ENCODE measurements around the gene RPL36A. TPM values are rescaled to one million over a fixed set of nuclear protein-coding genes. Genes with fewer than 3 reads are reported as not detected.
A peak's percentile ranks its signal among the peaks of the same experiment; 100 is the strongest.

Gene RPL36A
- total and polyA plus RNA-seq, 4 donors: 123 to 519 (median 379) TPM

DNA sequence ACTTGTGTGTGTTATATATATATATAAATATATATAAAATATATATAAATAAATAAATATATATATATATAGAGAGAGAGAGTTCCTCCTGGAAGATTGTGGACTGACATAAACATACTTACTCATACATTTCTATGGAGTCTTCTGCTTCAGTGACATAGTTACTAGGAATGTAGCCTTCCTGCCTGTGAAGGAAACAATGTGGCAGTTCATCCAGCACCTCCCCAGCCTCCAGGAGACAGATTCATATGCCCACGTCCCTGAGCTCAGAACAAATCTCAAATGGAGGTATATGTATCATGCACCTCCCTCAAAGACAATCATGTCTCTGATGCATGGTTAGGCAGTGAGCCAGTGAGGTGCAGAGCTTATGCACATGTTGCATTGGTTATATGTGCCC, 30.8 kb upstream of the RPL36A start (continued):
- TF ChIP-seq RAD21 (IDR thresholded peaks at IDR 0.05): no peak
- TF ChIP-seq NR2F2 (IDR thresholded peaks at IDR 0.05): no peak

DNA sequence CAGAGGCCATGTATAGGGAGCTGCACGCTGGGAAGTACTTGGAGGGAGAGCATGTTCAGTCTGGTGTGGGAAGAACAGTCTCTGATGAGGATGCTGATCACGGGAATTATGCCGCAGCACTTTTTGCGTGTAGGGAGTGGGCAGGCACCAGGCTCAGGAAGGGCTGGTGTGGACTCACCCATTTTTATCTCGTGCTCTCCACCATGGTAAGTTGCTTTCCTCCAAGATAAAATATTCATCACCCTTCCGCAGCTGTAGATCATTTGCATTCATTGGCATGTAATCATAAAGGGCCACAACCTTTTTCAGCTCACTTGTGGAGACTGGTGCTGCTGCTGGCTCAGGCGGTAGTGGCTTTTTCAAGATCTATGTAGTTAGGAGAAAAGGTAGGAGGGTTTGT, 30.4 kb upstream of the RPL36A start:
- H3K36me3 ChIP-seq (ENCODE audit: control insufficient read depth in 4 of 4, insufficient read depth in 3 of 4, low read depth in 1 of 4, low read length in 3 of 4): peaks cover 0 to 2% (median 0%) of the 10 kb centered on the region in 4 donors
- H3K4me1 ChIP-seq (ENCODE audit: control insufficient read depth in 4 of 4, insufficient read depth in 4 of 4, low read length in 3 of 4): no peaks in the 10 kb centered on the region
- no peak overlapping the region for H3K4me3 ChIP-seq (ENCODE audit: low read depth in 1 of 3, low read length in 3 of 3)
- DNase-seq (ENCODE audit: low spot score): peak; percentile 49
- H3K27me3 ChIP-seq (ENCODE audit: control insufficient read depth in 4 of 4, insufficient read depth in 4 of 4, low read length in 3 of 4): no peaks in the 10 kb centered on the region
- no peak overlapping the region for H3K27ac ChIP-seq (ENCODE audit: low read depth in 1 of 2, low read length in 2 of 2)
- WGBS: 71% methylated on average over 7 of the region's 7 CpGs
- H3K9me3 ChIP-seq (ENCODE audit: control insufficient read depth in 4 of 4, low read length in 3 of 4): no peaks in the 10 kb centered on the region
- TF ChIP-seq JUND (IDR thresholded peaks at IDR 0.05) (no peak), HNF4A (conservative IDR thresholded peaks at IDR 0.05) (no peak), RXRA (IDR thresholded peaks at IDR 0.05) (no peak), NR2F2 (IDR thresholded peaks at IDR 0.05) (no peak), GABPA (IDR thresholded peaks at IDR 0.05 in 1 of 2, conservative IDR thresholded peaks at IDR 0.05 in 1 of 2) (no peak), FOXA2 (IDR thresholded peaks at IDR 0.05) (no peak), SP1 (IDR thresholded peaks at IDR 0.05) (no peak), HNF4G (IDR thresholded peaks at IDR 0.05) (no peak), TAF1 (conservative IDR thresholded peaks at IDR 0.05) (no peak), EGR1 (IDR thresholded peaks at IDR 0.05; ENCODE audit: low read depth in 2 of 2) (no peak), RAD21 (IDR thresholded peaks at IDR 0.05) (no peak), YY1 (IDR thresholded peaks at IDR 0.05) (no peak), FOXA1 (IDR thresholded peaks at IDR 0.05) (no peak)
- TF ChIP-seq, protein P1, sequence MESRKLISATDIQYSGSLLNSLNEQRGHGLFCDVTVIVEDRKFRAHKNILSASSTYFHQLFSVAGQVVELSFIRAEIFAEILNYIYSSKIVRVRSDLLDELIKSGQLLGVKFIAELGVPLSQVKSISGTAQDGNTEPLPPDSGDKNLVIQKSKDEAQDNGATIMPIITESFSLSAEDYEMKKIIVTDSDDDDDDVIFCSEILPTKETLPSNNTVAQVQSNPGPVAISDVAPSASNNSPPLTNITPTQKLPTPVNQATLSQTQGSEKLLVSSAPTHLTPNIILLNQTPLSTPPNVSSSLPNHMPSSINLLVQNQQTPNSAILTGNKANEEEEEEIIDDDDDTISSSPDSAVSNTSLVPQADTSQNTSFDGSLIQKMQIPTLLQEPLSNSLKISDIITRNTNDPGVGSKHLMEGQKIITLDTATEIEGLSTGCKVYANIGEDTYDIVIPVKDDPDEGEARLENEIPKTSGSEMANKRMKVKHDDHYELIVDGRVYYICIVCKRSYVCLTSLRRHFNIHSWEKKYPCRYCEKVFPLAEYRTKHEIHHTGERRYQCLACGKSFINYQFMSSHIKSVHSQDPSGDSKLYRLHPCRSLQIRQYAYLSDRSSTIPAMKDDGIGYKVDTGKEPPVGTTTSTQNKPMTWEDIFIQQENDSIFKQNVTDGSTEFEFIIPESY (IDR thresholded peaks at IDR 0.05): no peak
- TF ChIP-seq, protein P2, sequence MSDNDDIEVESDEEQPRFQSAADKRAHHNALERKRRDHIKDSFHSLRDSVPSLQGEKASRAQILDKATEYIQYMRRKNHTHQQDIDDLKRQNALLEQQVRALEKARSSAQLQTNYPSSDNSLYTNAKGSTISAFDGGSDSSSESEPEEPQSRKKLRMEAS (IDR thresholded peaks at IDR 0.05): no peak
- TF ChIP-seq, protein P3, sequence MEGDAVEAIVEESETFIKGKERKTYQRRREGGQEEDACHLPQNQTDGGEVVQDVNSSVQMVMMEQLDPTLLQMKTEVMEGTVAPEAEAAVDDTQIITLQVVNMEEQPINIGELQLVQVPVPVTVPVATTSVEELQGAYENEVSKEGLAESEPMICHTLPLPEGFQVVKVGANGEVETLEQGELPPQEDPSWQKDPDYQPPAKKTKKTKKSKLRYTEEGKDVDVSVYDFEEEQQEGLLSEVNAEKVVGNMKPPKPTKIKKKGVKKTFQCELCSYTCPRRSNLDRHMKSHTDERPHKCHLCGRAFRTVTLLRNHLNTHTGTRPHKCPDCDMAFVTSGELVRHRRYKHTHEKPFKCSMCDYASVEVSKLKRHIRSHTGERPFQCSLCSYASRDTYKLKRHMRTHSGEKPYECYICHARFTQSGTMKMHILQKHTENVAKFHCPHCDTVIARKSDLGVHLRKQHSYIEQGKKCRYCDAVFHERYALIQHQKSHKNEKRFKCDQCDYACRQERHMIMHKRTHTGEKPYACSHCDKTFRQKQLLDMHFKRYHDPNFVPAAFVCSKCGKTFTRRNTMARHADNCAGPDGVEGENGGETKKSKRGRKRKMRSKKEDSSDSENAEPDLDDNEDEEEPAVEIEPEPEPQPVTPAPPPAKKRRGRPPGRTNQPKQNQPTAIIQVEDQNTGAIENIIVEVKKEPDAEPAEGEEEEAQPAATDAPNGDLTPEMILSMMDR (IDR thresholded peaks at IDR 0.05; ENCODE audit: low read depth, low read length, missing input control): no peak
- TF ChIP-seq, protein P4, sequence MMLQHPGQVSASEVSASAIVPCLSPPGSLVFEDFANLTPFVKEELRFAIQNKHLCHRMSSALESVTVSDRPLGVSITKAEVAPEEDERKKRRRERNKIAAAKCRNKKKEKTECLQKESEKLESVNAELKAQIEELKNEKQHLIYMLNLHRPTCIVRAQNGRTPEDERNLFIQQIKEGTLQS (IDR thresholded peaks at IDR 0.05): no peak
- TF ChIP-seq, protein P5, sequence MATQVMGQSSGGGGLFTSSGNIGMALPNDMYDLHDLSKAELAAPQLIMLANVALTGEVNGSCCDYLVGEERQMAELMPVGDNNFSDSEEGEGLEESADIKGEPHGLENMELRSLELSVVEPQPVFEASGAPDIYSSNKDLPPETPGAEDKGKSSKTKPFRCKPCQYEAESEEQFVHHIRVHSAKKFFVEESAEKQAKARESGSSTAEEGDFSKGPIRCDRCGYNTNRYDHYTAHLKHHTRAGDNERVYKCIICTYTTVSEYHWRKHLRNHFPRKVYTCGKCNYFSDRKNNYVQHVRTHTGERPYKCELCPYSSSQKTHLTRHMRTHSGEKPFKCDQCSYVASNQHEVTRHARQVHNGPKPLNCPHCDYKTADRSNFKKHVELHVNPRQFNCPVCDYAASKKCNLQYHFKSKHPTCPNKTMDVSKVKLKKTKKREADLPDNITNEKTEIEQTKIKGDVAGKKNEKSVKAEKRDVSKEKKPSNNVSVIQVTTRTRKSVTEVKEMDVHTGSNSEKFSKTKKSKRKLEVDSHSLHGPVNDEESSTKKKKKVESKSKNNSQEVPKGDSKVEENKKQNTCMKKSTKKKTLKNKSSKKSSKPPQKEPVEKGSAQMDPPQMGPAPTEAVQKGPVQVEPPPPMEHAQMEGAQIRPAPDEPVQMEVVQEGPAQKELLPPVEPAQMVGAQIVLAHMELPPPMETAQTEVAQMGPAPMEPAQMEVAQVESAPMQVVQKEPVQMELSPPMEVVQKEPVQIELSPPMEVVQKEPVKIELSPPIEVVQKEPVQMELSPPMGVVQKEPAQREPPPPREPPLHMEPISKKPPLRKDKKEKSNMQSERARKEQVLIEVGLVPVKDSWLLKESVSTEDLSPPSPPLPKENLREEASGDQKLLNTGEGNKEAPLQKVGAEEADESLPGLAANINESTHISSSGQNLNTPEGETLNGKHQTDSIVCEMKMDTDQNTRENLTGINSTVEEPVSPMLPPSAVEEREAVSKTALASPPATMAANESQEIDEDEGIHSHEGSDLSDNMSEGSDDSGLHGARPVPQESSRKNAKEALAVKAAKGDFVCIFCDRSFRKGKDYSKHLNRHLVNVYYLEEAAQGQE (IDR thresholded peaks at IDR 0.05): no peak
- H3K9ac ChIP-seq (ENCODE audit: low read depth in 1 of 2, low read length in 2 of 2): no peak overlapping the region

Data from liver (tissue), 9 donors.